ENCODE data around the gene NTRK3.

DNA sequence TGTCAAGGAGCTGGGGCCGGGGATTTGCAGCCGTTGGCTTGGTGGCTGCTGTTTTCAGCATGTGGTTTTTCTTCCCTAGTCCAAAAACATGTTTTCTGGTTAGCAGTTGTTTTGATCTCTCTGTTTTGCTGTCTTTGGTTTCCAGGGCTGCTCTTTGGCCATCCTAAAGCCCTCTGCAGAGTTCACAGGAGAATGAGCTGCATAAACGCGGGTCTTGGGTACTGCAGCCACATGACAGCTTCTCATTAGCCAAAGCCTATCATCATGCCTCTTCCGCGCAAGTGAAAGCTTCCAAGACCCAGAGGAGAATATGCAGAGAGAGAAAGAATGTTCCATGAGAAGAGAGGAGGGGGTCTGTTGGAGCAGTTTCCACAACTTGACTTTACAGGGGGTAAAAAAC lies 138.5 kb downstream of the NTRK3 start:
- TF ChIP-seq CTCF (IDR thresholded peaks at IDR 0.05) (no peak), EP300 (IDR thresholded peaks at IDR 0.05) (no peak)

All from suprapubic skin (tissue), 3 donors.